ENCODE measurements around the gene LOXHD1. TPM values are rescaled to one million over a fixed set of nuclear protein-coding genes. Genes with fewer than 3 reads are reported as not detected.

The LOXHD1 gene
- not detected in 2 replicates for total RNA-seq

GRCh38 chr18:46657115-46657955 lies at the start of gene LOXHD1:
LOXHD1 (minus strand) TSS chr18:46657220; CDS start chr18:46657033, 187 bp downstream.

Other genes with a start within 250 kb of the LOXHD1 start
- 0.26 and 0.43 TPM in 2 replicates for gene ST8SIA5, start 99.8 kb upstream of the LOXHD1 start, total RNA-seq